Hepatocyte (in vitro differentiated cells): ENCODE measurements around the gene TTC28.

Experiments used
- EZH2 ChIP-seq: fragments of 200-600 bp; sonication (generic); IDR thresholded peaks from 2 replicates; pipeline ENCODE4 v1.6.1; 2016; ENCODE audit warnings: antibody characterized with exemption, mild to moderate bottlenecking, borderline replicate concordance
- EZH2phosphoT487 ChIP-seq: fragments of 200-600 bp; sonication (generic); IDR thresholded peaks from one replicate; pipeline ENCODE4 v1.6.1; 2018; ENCODE audit warnings: antibody characterized with exemption, mild to moderate bottlenecking, low read depth, moderate library complexity; ENCODE audit not compliant: unreplicated experiment, severe bottlenecking
- TF ChIP-seq, protein P1 (sequence below): fragments of 200-600 bp; sonication (generic); IDR thresholded peaks from 2 replicates; pipeline ENCODE4 v1.5.1; 2016; ENCODE audit warnings: antibody characterized with exemption, mild to moderate bottlenecking; ENCODE audit not compliant: poor library complexity

- TF ChIP-seq, protein P1, sequence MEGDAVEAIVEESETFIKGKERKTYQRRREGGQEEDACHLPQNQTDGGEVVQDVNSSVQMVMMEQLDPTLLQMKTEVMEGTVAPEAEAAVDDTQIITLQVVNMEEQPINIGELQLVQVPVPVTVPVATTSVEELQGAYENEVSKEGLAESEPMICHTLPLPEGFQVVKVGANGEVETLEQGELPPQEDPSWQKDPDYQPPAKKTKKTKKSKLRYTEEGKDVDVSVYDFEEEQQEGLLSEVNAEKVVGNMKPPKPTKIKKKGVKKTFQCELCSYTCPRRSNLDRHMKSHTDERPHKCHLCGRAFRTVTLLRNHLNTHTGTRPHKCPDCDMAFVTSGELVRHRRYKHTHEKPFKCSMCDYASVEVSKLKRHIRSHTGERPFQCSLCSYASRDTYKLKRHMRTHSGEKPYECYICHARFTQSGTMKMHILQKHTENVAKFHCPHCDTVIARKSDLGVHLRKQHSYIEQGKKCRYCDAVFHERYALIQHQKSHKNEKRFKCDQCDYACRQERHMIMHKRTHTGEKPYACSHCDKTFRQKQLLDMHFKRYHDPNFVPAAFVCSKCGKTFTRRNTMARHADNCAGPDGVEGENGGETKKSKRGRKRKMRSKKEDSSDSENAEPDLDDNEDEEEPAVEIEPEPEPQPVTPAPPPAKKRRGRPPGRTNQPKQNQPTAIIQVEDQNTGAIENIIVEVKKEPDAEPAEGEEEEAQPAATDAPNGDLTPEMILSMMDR: no peak
- TF ChIP-seq EZH2: no peak
- TF ChIP-seq EZH2phosphoT487: no peak
Measured at GRCh38 chr22:28012832-28013460, 666.7 kb downstream of the TTC28 start.
